Hematopoietic multipotent progenitor cell treated with erythropoietin and hydrocortisone succinate and interleukin-3 and kit ligand, for 15 days (in vitro differentiated cells): ENCODE measurements around the gene POTEB3.
"Not testable (repeated sequence)": the region's sequence is repeated elsewhere in the genome, so short reads cannot be mapped to it uniquely, and the experiment has no call there.

ENCODE experiments used
- DNase-seq: peaks from one replicate; pipeline ENCODE4 v3.0.0-alpha.2; 2015; ENCODE audit warnings: low spot score

Gene POTEB3

DNA sequence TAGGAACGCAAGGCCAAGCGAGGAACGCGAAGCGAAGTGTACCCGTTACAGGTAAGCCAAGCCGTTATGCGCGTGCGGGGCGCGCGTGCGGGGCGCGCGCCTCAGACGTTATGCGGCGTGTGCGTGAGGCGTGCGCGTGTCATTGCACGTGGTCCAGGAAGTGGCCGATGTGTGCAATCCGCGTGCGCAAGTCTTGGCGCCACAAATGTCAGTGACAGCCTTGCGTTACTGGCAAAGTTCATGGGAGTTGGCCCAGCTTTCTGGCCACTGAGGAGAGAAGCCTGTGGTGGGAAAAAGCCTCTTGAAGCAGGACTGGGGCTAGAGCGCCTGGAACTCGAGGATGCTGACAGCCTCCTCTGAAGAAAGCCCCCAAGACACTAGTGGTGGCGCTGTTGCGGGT lies at the start of gene POTEB3:
Gene POTEB3, minus strand, starts transcription at position 101 of the 400 bp plus-strand sequence. CDS start 488 bp downstream, outside the sequence.
- not testable (repeated sequence) for DNase-seq

GRCh38 chr15:21453683-21454082 lies 13.4 kb upstream of the POTEB3 start:
- DNase-seq = not testable (repeated sequence)

DNA sequence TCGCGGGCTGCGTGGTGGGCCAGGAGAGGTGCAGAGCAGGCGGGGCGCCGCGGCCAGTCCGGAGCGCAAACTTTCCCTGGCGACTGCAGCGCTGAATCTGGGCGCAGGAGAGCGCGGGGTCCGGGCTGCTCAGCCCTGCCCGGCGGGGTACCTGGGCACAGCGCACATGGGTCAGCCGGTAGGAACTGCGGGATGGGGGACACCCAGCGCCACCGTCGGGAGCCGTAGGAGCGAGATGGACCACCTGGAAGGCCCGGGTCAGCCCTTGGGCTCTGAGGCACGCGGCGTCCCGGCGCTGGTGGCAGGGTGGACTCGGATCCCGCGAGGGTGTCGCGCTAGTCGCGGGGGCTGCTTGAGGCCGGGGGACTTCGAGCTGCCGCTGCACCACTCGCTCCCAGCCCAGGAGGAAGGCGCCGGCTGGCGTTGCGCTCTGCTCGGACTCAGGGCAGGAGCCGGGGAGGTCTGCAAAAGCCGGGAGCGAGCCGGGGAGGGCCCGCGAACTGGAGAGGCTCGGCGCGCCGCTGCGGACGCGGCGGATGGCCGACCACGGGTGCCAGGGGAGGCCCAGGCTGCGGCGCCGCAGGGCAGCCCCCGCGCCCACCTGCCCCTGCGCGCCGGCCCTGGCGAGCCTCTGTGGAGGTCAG lies 11.7 kb upstream of the POTEB3 start:
- not testable (repeated sequence) for DNase-seq

GRCh38 chr15:21451487-21451886 lies 11.2 kb upstream of the POTEB3 start:
- DNase-seq = not testable (repeated sequence)

DNA sequence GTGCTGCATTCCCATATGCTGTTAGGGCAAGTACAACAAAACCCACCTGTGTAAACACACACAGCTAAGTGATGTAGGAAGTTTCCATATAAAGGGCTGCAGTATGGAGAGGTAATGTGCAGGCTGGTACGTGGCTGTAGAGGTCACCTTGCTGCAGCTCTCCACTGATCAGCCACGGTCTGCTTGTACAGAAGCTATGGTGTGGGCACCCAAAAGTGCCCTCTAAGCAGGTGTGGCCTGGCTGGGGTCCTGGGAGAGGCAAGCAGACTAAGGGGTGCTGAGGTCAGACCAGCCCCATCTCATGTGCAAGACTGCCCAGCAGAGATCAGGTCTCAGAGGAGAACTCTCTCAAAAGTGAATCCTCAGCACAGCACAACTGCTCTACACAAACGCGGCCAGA lies 32.9 kb downstream of the POTEB3 start:
- not testable (repeated sequence) for DNase-seq

- not testable (repeated sequence) for DNase-seq
These were observed 38.8 kb downstream of the POTEB3 start for GRCh38 chr15:21401531-21401930.

GRCh38 chr15:21399111-21399510 lies 41.2 kb downstream of the POTEB3 start:
- DNase-seq = not testable (repeated sequence)

DNA sequence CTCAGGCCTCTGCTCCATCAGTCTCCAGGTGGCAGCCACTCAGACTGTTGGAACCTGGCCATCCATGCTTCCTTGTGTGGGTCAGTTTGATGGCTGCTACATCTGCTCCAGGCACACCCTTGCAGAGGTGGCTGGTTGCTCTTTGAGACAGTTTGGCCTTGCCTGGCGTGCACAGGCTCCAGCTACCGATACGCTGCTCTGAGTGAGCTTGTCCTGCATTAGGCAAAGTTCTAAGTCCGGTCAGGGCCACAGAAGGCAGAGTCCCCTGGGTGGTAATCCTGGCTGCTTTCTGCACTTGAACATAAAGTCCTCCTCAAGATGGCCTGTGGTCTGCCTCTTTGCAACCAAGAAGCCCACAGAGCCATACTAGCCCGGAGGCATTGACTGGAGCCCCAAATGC lies 41.8 kb downstream of the POTEB3 start:
- not testable (repeated sequence) for DNase-seq

- DNase-seq = not testable (repeated sequence)
These were observed 42.6 kb downstream of the POTEB3 start for GRCh38 chr15:21397656-21398055.

DNA sequence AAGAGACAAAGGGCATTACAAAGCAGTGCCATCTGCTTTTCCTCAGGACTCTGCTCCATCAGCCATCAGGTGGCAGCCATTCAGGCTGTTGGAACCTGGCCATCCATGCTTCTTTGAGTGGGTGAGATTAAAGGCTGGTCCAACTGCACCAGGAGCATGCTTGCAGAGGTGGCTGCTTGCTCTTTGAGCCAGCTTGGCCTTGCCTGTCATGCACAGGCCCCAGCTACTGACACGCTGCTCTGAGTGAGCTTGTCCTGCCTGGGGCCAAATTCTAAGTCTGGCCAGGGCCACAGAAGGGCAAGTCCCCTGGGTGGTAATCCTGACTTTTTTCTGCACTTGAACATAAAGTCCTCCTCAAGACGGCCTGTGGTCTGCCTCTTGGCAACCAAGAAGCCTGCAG lies 43.1 kb downstream of the POTEB3 start:
- DNase-seq = not testable (repeated sequence)

GRCh38 chr15:21385961-21386360 lies 54.3 kb downstream of the POTEB3 start:
- not testable (repeated sequence) for DNase-seq

DNA sequence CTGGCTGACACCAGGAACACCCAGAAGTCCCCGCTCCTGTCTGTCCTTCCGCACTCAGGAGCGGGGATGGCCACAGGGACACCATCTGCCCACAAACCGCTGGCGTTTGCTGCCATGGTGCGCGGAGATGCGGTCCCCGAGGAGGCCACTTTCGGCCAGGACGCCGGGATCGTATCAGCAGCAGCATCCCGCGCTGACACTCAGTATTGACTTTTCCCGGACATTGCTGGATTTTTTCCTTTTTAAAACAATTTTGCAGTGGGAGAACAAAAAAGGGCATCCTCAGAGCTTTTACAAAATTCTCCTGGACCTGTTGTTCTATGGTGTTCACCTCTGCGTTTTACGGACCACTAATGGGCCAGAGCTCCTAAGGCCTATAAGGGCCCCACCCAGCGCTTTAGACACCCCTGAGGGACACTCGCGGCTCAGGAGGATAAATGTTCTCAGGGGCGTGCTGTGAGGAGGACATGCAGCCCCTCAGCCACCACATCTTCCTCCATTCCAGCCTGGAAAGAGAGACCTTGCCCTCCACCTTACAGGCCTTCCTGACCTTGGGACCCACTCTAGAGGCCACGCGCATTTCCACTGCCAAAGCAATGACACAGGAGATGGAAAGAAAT lies 56.3 kb downstream of the POTEB3 start:
- not testable (repeated sequence) for DNase-seq

- not testable (repeated sequence) for DNase-seq
These were observed 66.6 kb downstream of the POTEB3 start for GRCh38 chr15:21373682-21374081.

GRCh38 chr15:21369177-21369576 lies 71.1 kb downstream of the POTEB3 start:
- DNase-seq = not testable (repeated sequence)

DNA sequence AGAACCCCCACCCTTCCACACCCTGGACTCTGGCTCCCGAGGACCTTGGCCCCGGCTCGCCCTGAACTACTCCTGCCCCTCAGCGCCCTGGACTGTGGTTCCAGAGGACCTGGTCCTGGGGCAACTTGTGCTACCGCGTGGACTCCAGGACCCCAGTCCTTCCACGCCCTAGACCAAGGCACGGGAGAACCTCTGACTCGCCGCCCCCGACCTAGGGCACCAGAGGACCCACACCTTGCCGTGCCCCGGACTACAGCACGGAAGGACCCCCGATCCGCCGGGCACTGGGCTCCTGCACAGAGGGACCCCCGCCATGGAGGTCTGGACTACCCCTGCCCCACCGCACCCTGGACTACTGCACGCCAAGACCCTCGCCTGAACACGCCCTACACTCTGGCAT lies 71.7 kb downstream of the POTEB3 start:
- not testable (repeated sequence) for DNase-seq
